Activated T-helper 1 cell treated with anti-CD3 and anti-CD28 coated beads, Interleukin-12 subunit alpha, Interleukin-12 subunit beta, Interleukin-2, Interleukin-4 antibody, amounts not matched to agents 30 ng/mL and 10 ng/mL and 1 ng/mL, durations not matched to agents 14 hours and 24 hours and 36 hours (primary cell): ENCODE data around the gene FGD6. TPM values are rescaled to one million over a fixed set of nuclear protein-coding genes. Genes with fewer than 3 reads are reported as not detected.
"Not testable (repeated sequence)": the region's sequence is repeated elsewhere in the genome, so short reads cannot be mapped to it uniquely, and the experiment has no call there.

ENCODE experiments used
- DNase-seq: peaks from one replicate; pipeline ENCODE4 v3.0.0; 2021; ENCODE audit warnings: low spot score
- H3K27ac Mint-ChIP-seq: one replicate; pipeline ENCODE4 v1.8.0; 2021; ENCODE audit warnings: mild to moderate bottlenecking, mixed read lengths
- H3K27me3 Mint-ChIP-seq: one replicate; pipeline ENCODE4 v1.8.0; 2022; ENCODE audit warnings: mild to moderate bottlenecking, moderate library complexity, mixed read lengths; ENCODE audit not compliant: insufficient read depth
- H3K36me3 Mint-ChIP-seq: one replicate; pipeline ENCODE4 v1.8.0; 2021; ENCODE audit warnings: low read depth, mixed read lengths
- H3K4me1 Mint-ChIP-seq: one replicate; pipeline ENCODE4 v1.8.0; 2021; ENCODE audit warnings: low read depth, mixed read lengths
- H3K4me3 Mint-ChIP-seq: one replicate; pipeline ENCODE4 v1.8.0; 2021; ENCODE audit warnings: mild to moderate bottlenecking, moderate library complexity, mixed read lengths
- H3K9me3 Mint-ChIP-seq: one replicate; pipeline ENCODE4 v1.8.0; 2021; ENCODE audit warnings: mixed read lengths
- intact Hi-C: fragments of 100-400 bp; cut with micrococcal nuclease; formaldehyde crosslinking; loops from one replicate; pipeline ENCODE4 v1.15.1; 2024
- total RNA-seq: library from RNA; stranded (reverse); gene quantifications from 2 replicates; pipeline ENCODE4 v1.2.3, GENCODE V29; 2022

The FGD6 gene
- total RNA-seq, 1 donor from 2014 or later = 0.86 TPM

GRCh38 chr12:95143621-95144205 lies 73.6 kb downstream of the FGD6 start:
- Mint-ChIP-seq H3K27ac (no peak overlapping the region), H3K27me3 (peaks cover 2% of the 10 kb centered on the region), H3K9me3 (no peaks in the 10 kb centered on the region), H3K4me3 (no peak overlapping the region), H3K36me3 (no peaks in the 10 kb centered on the region), H3K4me1 (no peaks in the 10 kb centered on the region)
- DNase-seq = no peak
- intact Hi-C loops = no loop called here

GRCh38 chr12:95142431-95143151 lies 74.7 kb downstream of the FGD6 start:
- no peaks in the 10 kb centered on the region for H3K9me3 Mint-ChIP-seq
- no peaks in the 10 kb centered on the region for H3K4me1 Mint-ChIP-seq

GRCh38 chr12:95141310-95141709 lies 76.0 kb downstream of the FGD6 start:
- no peak overlapping the region for H3K27ac Mint-ChIP-seq
- DNase-seq = no peak
- H3K4me1 Mint-ChIP-seq = no peaks in the 10 kb centered on the region
- H3K36me3 Mint-ChIP-seq = no peaks in the 10 kb centered on the region
- intact Hi-C loops = no loop called here
- H3K27me3 Mint-ChIP-seq = peaks cover 2% of the 10 kb centered on the region
- H3K4me3 Mint-ChIP-seq = no peak overlapping the region
- H3K9me3 Mint-ChIP-seq = no peaks in the 10 kb centered on the region

More at GRCh38 chr12:95142431-95143151, 74.7 kb downstream of the FGD6 start:
- peaks cover 2% of the 10 kb centered on the region for H3K27me3 Mint-ChIP-seq
- H3K27ac Mint-ChIP-seq = no peak overlapping the region
- no peak overlapping the region for H3K4me3 Mint-ChIP-seq
- no peak for DNase-seq
- no peaks in the 10 kb centered on the region for H3K36me3 Mint-ChIP-seq
- intact Hi-C loops = no loop called here

GRCh38 chr12:95138031-95138430 lies 79.2 kb downstream of the FGD6 start:
- H3K4me1 Mint-ChIP-seq, intact Hi-C loops, DNase-seq, H3K4me3 Mint-ChIP-seq, H3K27ac Mint-ChIP-seq, H3K36me3 Mint-ChIP-seq, H3K27me3 Mint-ChIP-seq, H3K9me3 Mint-ChIP-seq: not testable (repeated sequence)

- Mint-ChIP-seq H3K9me3 (no peaks in the 10 kb centered on the region), H3K4me1 (no peaks in the 10 kb centered on the region), H3K27ac (no peak overlapping the region), H3K36me3 (no peaks in the 10 kb centered on the region), H3K4me3 (no peak overlapping the region), H3K27me3 (no peaks in the 10 kb centered on the region)
- no peak for DNase-seq
- intact Hi-C loops = no loop called here
Measured at GRCh38 chr12:95136598-95136997, 80.7 kb downstream of the FGD6 start.

DNA sequence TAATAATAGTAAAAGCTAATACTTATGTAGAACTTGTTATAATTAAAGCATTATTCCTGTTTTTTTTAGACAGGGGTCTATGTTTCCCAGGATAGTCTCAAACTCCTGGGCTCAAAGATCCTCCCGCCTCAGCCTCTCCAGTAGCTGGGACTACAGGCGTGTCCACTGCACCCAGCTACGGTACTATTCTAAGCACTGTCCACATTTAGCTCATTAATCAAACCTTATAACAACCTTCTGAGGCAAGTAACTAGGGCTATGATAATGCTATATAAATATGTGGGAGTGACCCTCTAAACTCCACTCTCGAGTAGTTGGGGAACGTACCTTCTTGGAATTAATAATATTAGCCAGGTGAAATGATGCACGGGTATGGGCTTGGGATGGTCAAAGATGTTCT lies 83.2 kb downstream of the FGD6 start:
- Mint-ChIP-seq H3K36me3 (no peaks in the 10 kb centered on the region), H3K9me3 (no peaks in the 10 kb centered on the region), H3K27me3 (no peaks in the 10 kb centered on the region), H3K4me1 (no peaks in the 10 kb centered on the region), H3K27ac (no peak overlapping the region), H3K4me3 (no peak overlapping the region)
- DNase-seq = no peak
- intact Hi-C loops = no loop called here

DNA sequence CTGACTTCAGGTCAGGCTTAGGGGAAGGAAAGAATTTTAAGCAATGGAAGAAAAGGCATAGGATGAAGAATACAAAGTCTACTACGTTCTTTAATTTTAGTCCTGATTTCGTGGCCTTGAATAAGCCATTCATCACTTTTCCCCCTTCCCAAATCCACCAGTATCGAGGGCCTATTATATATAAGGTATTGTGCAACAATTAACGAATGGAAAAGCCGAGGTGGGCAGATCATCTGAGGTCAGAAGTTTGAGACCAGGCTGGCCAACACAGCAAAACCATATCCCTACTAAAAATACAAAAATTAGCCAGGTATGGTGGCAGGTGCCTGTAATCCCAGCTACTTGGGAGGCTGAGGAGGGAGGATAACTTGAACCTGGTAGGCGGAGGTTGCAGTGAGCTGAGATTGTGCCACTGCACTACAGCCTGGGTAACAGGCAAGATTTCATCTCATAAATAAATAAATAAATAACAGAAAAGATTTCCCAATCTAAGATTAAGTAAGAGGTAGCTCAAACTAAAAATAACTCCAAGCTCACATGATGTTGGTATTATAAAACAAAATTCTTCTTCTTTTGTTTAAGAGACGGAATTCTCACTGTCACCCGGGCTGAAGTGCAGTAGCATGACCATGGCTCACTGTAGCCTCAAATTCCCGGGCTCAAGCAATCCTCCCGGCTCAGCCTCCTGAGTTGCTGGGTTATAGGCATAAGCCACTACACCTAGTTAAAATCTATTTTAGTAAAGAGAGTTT lies 85.5 kb downstream of the FGD6 start:
- Mint-ChIP-seq H3K27me3 (no peaks in the 10 kb centered on the region), H3K27ac (no peak overlapping the region), H3K9me3 (no peaks in the 10 kb centered on the region), H3K4me3 (no peak overlapping the region), H3K36me3 (no peaks in the 10 kb centered on the region), H3K4me1 (no peaks in the 10 kb centered on the region)
- DNase-seq = no peak
- intact Hi-C loops = no loop called here

DNA sequence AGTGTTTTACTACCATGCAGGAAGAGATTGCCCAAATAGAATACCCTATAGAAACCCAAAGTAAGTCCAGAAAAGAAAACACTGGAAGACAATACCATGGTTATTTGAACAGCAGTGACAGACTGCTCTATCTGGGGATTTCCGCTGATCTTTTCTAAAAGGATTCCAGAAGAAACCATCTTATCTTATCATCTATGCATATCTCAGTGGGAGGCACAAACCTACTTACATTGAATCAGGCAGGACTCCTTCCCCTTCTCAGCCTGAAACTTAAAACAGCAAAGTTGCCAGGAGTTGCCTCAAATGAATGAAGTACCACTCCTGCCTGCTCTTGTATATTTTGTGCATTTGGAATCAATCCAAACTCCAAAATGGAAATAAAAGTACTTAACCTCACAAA lies 87.2 kb downstream of the FGD6 start:
- Mint-ChIP-seq H3K27me3 (no peaks in the 10 kb centered on the region), H3K36me3 (no peaks in the 10 kb centered on the region), H3K9me3 (no peaks in the 10 kb centered on the region), H3K27ac (no peak overlapping the region), H3K4me3 (no peak overlapping the region), H3K4me1 (no peaks in the 10 kb centered on the region)
- DNase-seq = no peak
- intact Hi-C loops = no loop called here

- no peaks in the 10 kb centered on the region for H3K9me3 Mint-ChIP-seq
- intact Hi-C loops = no loop called here
- no peaks in the 10 kb centered on the region for H3K36me3 Mint-ChIP-seq
- no peaks in the 10 kb centered on the region for H3K27me3 Mint-ChIP-seq
- no peaks in the 10 kb centered on the region for H3K4me1 Mint-ChIP-seq
- DNase-seq = no peak
- no peak overlapping the region for H3K4me3 Mint-ChIP-seq
- no peak overlapping the region for H3K27ac Mint-ChIP-seq
Measured at GRCh38 chr12:95129115-95129514, 88.2 kb downstream of the FGD6 start.

GRCh38 chr12:95126736-95127135 lies 90.5 kb downstream of the FGD6 start:
- DNase-seq = no peak
- Mint-ChIP-seq H3K4me1 (no peaks in the 10 kb centered on the region), H3K36me3 (no peaks in the 10 kb centered on the region), H3K27me3 (no peaks in the 10 kb centered on the region), H3K27ac (no peak overlapping the region), H3K4me3 (no peak overlapping the region), H3K9me3 (no peaks in the 10 kb centered on the region)
- intact Hi-C loops = no loop called here

DNA sequence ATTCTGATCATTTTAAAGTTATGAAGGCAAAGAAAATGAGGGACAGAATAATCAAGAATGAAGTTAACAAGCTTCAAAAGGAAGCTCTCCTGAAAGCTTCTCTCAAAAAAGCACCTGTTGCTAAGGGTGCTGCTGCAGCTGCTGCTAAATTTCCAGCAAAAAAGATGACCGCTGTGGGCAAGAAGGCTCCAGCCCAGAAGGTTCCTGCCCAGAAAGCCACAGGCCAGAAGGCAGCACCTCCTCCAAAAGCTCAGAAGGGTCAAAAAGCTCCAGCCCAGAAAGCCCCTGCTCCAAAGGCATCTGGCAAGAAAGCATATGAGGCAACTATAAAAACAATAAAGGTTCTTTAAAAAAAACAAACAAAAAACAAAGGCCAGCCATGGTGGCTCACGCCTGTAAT lies 91.2 kb downstream of the FGD6 start:
- no peaks in the 10 kb centered on the region for H3K9me3 Mint-ChIP-seq
- H3K4me3 Mint-ChIP-seq = no peak overlapping the region
- no peaks in the 10 kb centered on the region for H3K36me3 Mint-ChIP-seq
- no peaks in the 10 kb centered on the region for H3K4me1 Mint-ChIP-seq
- no peak overlapping the region for H3K27ac Mint-ChIP-seq
- intact Hi-C loops = no loop called here
- DNase-seq = no peak
- H3K27me3 Mint-ChIP-seq = no peaks in the 10 kb centered on the region

GRCh38 chr12:95124106-95124505 lies 93.2 kb downstream of the FGD6 start:
- Mint-ChIP-seq H3K4me3 (no peak overlapping the region), H3K27me3 (no peaks in the 10 kb centered on the region), H3K27ac (no peak overlapping the region), H3K4me1 (no peaks in the 10 kb centered on the region), H3K9me3 (no peaks in the 10 kb centered on the region), H3K36me3 (no peaks in the 10 kb centered on the region)
- intact Hi-C loops = no loop called here
- no peak for DNase-seq

GRCh38 chr12:95118788-95119179 lies 98.5 kb downstream of the FGD6 start:
- no peak overlapping the region for H3K27ac Mint-ChIP-seq
- H3K9me3 Mint-ChIP-seq = no peaks in the 10 kb centered on the region
- no peaks in the 10 kb centered on the region for H3K36me3 Mint-ChIP-seq
- H3K4me1 Mint-ChIP-seq = no peaks in the 10 kb centered on the region
- intact Hi-C loops = no loop called here
- H3K4me3 Mint-ChIP-seq = no peak overlapping the region
- DNase-seq = no peak
- H3K27me3 Mint-ChIP-seq = no peaks in the 10 kb centered on the region
